Stimulated activated CD4-positive, alpha-beta T cell treated with anti-CD3 and anti-CD28 coated beads, Interleukin-4, amount 100 ng/mL, for 4 hours (primary cell): ENCODE results near the gene RASGRF1.

ENCODE experiments used
- DNase-seq, 2 experiments: peaks; one replicate each; pipeline ENCODE4 v3.0.0-alpha.2; 2020

RASGRF1 gene

DNA sequence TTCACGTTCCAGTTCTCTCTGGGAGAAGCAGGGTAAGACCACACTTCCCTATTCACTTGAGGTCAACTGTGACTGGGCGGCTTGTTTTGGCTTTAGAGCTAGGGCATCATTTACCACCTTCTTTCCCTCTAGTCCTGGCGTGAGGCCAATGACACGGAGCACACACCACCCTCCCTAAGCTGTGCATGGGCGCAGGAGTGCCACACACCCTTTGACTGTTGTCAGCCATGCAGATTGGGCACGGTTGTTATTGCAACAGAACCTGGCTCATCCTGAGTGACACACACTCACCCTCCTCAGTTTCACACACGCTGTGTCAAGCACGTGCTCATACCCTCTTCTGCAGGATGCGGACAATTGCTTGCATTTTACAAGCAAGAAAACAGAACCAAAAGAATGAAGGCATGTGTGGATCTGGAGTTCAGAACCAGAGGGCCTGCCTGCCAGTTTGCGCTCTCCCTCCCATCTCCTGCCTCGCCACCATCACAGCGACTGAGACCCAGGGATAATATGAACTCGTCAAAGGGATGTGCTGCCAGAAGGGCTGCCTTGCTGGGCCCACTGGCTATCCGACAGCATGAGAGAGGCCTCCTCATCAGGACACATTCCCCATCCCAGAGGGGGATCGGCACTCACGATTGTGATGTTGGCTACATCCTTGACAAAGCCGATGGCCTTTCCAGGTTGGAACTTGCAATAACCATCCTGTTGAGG lies 163.3 kb downstream of the RASGRF1 start:
- DNase-seq, result no peak

DNA sequence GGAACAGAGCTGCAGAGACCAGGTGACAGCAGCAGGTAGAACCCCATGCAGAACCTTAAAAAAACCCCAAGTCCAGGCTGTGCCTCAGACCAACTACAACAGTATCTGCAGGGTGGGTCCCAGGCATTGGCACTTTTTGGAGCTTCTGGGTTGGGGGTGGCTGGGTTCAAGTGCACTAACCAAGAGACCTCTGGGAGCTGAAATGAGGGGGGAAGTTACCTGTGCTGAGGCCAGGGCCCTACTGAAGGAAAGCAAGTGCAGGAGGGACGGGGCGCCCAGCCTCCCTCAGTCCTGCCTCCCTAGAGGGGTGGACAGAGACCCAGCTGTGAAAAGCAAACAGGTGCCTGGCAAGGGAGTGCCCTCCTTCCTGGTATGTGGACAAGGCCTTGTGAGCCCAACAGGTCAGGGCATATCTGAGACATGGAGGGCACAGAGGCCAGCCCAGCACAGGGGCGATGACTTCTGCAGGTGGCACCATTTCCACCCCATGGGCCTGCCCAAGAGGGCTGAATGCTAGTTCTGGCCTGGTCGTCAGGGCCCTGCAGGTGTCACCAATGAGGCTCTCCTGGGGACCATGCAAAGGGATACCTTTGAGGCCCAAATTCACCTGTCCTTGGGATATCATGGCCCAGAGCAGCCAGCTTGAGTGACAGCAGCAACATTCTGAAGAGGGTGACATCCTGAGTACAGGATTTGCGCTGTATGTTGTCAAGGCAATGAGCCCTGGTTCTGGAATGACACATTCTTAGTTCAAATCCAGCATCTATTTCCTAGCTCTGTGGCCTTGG lies 164.4 kb downstream of the RASGRF1 start:
- DNase-seq, result no peak

- DNase-seq, result no peak
Measured at GRCh38 chr15:78925076-78925624, 165.4 kb downstream of the RASGRF1 start.

GRCh38 chr15:78923480-78924360 lies 166.9 kb downstream of the RASGRF1 start:
- DNase-seq, result no peak

DNA sequence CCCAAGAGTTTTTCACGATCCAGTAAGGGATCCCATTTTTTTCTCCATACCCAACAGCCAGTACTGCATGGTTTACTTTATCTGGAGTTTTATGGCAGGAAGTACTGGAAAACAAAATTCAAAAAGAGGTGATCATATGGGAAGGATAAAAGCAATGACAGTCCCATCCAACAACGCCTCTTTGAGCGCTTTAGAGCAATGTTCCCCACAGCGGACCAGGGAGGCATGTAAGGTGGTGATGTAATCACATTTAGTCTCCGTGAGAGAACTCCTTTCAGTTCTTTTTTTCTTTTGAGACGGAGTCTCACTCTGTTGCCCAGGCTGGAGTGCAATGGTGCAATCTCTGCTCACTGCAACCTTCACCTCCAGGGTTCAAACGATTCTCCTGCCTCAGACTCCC lies 167.6 kb downstream of the RASGRF1 start:
- no peak for DNase-seq

GRCh38 chr15:78922527-78922926 lies 168.1 kb downstream of the RASGRF1 start:
- DNase-seq, result no peak

GRCh38 chr15:78921940-78922339 lies 168.6 kb downstream of the RASGRF1 start:
- no peak for DNase-seq

DNA sequence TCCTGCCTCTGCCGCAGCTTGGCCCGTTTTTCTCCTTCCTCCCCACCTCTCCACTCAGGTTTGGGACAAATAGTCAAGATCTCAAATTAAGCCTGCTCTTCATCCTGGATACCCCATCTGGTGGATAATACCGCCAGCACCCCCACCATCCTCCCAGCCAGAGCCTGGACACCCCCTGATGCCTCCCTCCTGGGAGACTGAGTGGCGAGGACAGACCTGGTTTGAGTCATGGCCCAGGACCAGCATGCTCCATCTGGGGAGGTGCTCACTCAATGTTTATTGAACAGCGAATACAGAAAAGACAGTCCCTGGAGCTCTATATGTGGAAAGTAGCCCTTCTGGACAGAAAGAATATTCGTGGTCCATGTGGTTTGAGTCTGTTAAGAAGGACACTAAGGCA lies 169.1 kb downstream of the RASGRF1 start:
- no peak for DNase-seq

GRCh38 chr15:78917888-78918287 lies 172.7 kb downstream of the RASGRF1 start:
- DNase-seq, result no peak

DNA sequence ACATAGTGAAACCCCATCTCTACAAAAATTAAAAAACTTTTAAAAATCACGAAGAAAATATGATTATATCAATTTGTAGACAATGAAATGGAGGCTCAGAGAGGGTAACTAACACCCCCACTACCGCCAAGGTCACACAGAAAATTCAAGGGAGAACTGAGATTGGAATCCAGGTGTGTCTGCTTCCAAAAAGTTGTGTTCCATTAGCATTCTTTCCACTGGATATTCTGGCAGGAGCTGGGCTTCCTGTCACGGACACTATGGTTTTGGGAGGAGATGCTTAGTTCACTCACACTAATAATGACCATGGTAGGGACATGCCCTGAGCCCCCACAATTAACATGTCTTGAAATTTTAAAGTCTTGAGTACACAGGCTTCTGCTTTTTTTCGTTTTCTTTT lies 174.5 kb downstream of the RASGRF1 start:
- DNase-seq, result no peak

- no peak for DNase-seq
Measured at GRCh38 chr15:78915341-78916087, 175.1 kb downstream of the RASGRF1 start.

GRCh38 chr15:78914027-78914764 lies 176.4 kb downstream of the RASGRF1 start:
- no peak for DNase-seq

DNA sequence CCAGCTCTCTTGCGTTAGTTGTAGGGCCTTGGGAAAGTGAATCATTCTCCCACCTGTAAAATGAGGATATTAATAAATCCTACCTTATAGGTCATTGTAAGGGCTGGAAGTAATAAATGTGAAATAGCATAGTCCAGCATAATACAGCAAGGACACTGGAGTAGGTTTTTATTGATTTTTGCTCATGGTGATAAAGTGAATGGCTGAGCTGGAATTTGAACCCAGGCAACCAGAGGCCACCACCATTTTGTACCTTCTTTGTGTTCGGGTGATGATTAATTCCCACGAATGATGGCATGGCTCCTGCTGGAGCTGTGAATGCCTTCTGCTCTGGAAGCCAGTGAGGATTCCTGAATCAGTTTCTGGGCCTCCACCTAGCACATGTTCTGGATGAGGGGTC lies 177.6 kb downstream of the RASGRF1 start:
- DNase-seq, result no peak

- DNase-seq, result no peak
Measured at GRCh38 chr15:78912316-78912715, 178.3 kb downstream of the RASGRF1 start.

- DNase-seq, result no peak
Measured at GRCh38 chr15:78910271-78910670, 180.3 kb downstream of the RASGRF1 start.
